Coronary artery (tissue), 2 donors: ENCODE results near the gene PADI4.
A peak's percentile ranks its signal among the peaks of the same experiment; 100 is the strongest.
"Not testable (repeated sequence)": the region's sequence is repeated elsewhere in the genome, so short reads cannot be mapped to it uniquely, and the experiment has no call there.

ENCODE experiments used
- DNase-seq: peaks from one replicate; pipeline ENCODE4 v3.0.0-alpha.2; 2017; ENCODE audit warnings: low spot score
- H3K27ac ChIP-seq, 2 donors: fragments of 200-600 bp; sonication (generic); one replicate each; pipeline ENCODE4 v1.5.1; 2016 to 2019
- H3K4me3 ChIP-seq: fragments of 200-600 bp; sonication (generic); 2 replicates; pipeline ENCODE4 v1.5.1; 2016; ENCODE audit warnings: mild to moderate bottlenecking, moderate library complexity
- TF ChIP-seq, protein P1 (sequence below): fragments of 200-600 bp; sonication (generic); IDR thresholded peaks from one replicate; pipeline ENCODE4 v1.5.1; 2019; ENCODE audit warnings: antibody characterized with exemption

Gene PADI4

DNA sequence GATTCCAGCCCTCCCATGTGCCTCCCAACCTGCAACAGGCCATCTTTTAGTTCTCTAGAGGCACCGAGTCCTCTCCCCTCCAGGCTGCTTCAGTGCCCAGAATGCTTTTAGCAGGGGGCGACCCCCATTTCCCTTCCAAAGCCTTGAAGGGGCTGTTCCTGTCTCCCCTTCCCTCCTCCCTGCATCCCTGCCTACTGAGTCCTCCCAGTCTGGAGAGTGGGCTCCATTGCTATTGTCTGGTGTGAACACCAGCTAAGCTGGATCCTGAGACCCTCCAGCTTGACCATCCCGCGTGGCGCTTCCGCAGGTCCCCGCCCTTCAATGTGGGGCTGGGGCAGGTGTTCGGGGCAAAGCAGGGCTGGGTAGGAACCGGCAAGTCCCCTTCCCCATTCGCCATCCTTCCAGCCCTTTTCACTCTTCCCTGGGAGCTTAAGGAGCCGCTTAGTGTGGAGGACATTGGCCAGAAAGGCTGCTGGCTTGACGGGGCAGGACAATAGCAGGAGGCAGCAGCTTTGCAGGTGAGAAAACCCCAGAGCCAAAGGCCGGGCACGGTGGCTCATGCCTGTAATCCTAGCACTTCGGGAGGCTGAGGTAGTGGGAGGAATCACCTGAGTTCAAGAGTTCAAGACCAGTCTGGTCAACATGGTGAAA, 96.2 kb downstream of the PADI4 start:
- no peak overlapping the region for H3K4me3 ChIP-seq

DNA sequence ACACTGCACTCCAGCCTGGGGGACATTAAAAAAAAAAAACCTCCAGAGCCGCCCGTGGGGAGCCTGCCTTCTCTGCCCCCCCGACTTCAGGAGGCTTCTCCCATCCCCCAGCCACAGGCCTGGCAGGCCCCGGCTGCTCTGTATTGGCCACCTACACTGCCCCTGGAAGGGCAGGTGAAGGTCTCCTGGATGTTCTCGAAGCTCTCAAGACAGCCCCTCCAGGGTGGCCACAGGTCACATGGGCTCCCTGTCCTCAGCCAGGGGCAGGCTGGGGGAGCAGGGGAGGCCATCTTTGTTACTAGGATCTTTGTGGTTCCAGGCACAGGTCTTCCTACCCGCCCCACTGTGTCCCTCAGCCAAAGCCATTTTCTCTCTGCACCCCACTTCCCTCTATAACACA, 96.8 kb downstream of the PADI4 start:
- TF ChIP-seq, protein P1, sequence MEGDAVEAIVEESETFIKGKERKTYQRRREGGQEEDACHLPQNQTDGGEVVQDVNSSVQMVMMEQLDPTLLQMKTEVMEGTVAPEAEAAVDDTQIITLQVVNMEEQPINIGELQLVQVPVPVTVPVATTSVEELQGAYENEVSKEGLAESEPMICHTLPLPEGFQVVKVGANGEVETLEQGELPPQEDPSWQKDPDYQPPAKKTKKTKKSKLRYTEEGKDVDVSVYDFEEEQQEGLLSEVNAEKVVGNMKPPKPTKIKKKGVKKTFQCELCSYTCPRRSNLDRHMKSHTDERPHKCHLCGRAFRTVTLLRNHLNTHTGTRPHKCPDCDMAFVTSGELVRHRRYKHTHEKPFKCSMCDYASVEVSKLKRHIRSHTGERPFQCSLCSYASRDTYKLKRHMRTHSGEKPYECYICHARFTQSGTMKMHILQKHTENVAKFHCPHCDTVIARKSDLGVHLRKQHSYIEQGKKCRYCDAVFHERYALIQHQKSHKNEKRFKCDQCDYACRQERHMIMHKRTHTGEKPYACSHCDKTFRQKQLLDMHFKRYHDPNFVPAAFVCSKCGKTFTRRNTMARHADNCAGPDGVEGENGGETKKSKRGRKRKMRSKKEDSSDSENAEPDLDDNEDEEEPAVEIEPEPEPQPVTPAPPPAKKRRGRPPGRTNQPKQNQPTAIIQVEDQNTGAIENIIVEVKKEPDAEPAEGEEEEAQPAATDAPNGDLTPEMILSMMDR, result no peak
- no peak overlapping the region for H3K4me3 ChIP-seq
- DNase-seq, result no peak
- no peak overlapping the region for H3K27ac ChIP-seq

More for the DNA sequence above, 96.2 kb downstream of the PADI4 start:
- DNase-seq, result no peak
- TF ChIP-seq, protein P1, result no peak
- H3K27ac ChIP-seq, result no peak overlapping the region

DNA sequence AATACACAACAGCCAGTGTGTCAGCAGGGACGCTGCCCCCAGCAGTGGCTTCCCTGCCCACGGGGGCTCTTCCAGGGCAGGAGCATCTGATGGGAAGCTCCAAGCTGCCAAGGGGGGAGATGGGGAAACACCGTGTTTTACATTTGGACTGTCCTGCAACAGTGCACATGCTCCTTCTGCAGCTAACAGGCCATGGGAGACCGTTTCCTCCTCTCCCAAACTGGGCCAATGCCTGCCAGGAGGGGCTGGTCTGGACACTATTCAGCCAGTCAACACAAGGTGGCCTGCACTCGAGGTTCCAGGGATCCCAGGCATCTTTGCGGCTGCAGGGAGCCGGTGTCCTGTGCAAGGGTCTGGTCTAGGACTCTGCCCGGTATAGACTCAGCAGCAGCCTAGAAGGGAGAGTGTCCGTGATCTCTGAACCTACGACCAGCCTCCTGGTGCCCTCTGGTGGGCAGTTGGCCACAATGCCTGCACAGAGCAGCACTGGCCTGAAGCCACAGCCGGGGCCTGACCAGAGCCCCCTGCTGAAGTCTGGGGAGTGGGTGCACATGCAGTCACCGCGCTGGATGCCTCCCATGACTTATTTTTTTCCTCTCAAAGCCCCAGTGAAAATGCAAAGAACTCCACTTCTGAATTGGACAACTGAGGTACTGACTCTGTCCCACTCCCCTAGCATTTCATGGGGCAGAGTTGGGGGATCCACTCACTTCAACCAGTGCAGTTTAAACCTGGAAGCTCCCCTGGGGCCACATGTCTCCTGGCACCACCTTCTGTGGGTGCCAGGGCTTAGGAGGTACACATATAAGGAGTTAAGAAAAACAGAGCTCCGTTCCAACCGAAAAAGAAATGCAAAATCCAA, 98.1 kb downstream of the PADI4 start:
- no peak overlapping the region for H3K4me3 ChIP-seq
- TF ChIP-seq, protein P1, result peak; percentile 27
- H3K27ac ChIP-seq, result no peak overlapping the region
- no peak for DNase-seq

DNA sequence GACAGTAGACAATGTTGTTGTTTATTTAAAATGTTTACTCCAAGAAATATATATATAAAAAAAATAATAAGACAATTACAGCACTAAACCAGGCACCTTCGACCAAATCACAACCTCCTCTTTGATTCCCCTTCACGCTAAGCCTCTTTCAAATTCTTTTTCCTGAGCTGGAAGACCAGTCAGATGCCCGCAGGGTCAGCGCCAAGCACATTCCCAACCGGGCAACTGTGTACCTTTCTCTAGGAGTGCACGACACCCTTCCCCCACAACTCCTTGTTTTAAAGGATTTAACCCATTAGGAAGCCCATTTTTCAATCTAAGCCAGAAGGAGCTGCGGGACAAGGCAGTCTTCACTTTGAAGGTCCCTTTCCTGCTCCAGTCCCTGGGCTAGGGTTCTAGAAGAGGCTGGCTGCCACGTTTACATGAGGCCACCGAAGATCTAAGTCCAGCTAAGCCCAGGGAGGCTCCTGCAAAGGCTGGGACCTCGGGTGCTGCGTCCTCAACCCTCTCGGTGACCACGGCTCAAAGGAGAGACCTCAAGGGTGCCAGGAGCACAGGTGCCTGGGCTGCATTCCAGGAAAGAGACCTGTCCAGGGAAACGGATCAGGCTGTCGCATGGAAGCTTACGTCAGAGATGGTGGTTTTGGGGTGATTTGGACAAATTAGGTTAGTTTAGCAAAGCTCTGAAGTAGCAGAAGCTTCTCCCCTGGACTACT, 98.9 kb downstream of the PADI4 start:
- not testable (repeated sequence) for H3K4me3 ChIP-seq, H3K27ac ChIP-seq, DNase-seq

DNA sequence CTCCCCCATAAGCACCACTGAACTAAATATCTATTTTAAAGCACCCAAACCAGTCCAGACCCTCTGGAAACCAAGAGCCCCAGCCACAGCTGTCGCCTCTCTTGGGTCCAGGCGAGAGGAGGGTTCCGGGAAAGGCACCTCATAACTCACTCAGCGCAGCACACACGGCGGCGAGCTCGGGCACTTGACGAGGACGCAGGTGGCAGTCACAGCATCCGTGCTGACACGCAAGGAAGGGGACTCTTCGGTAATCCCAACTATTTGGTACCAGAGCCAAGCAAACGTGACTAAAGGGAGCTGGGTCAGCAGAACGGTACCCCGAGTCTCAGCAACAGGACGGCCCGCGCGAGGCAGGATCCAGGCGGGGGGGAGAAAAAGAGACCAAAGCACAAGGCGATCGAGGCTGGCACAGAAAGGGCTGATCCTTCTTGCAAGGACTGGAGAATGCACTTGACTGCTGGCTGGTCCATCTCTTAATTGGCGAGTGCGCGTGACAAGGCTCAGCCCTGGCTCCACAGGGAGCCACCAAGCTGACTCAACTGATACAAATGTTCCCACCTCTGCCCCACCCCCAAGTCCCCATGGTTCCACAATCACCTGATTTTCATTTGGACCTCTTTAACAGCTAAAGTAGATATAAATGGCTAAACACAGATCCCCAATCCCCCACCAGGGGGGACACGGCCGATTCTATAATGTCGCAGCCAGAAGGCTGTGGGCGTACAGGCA, 100.0 kb downstream of the PADI4 start:
- not testable (repeated sequence) for H3K4me3 ChIP-seq, H3K27ac ChIP-seq, DNase-seq

DNA sequence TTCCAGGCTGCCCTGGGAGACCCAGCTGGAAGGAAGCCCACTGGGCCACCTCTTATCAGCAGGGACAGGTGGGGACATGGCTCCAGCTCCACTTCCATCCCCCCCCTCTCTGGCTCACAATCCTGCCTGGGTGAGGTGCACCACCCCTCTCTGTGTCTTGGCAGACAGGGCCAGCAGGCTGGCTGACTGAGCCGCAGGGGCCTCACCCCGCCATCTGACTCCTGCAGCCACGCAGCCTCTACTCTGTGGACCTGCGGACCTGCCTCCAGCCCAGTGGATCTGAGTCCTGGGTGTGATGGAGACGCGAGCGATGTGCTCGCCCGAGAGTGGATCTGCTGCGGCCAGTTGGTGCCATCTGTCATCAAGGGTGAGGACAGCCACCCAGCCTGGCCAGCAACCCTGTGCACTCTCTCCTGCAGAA, 101.4 kb downstream of the PADI4 start:
- no peak overlapping the region for H3K4me3 ChIP-seq
- TF ChIP-seq, protein P1, result no peak
- H3K27ac ChIP-seq, result no peak overlapping the region
- no peak for DNase-seq

DNA sequence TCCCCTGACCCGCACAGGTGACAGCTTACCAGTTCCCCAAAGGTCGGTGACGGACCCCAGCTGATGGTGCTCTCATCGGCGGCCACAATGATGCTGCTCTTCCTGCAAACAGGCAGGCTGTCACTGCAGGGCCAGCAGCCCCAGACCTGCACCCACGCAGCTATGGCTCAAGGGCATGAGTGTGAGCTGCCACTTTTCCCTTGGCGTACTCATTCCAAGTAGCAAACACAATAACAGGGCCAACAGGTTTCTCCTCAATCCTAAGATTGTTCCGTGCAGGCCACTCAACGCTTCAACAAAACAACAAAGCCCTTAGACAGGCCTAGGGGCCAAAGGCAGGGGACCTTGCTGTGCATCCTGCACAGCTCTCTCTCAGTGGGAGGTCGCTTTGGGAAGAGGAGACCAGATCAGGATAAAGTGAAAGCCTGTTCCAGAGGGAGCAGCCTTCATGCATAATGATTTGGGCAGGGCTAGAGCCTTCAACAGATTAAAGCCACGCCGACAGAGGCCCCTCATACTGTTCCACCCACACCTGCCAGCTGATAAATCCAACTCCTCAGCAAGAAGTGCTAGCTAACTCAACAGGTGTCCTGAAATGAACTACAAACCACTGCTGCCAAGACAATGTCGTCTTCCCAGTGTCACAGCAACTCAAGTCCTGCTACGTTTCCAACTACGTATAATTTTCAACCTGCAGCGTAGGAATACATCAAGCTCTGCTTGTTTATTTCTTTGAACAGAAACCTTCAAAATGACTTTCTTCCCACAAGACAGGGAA, 104.3 kb downstream of the PADI4 start:
- no peak for DNase-seq
- Histone ChIP-seq H3K27ac (no peak overlapping the region), H3K4me3 (no peak overlapping the region)
- TF ChIP-seq, protein P1, result no peak
